CD4-positive, alpha-beta T cell treated with Interleukin-6 at 100 ng/mL for 8 hours (primary cell): Measurements from ENCODE around the gene MAN2A2.

ENCODE experiments used
- DNase-seq: peaks from one replicate; pipeline ENCODE4 v3.0.0-alpha.2; 2020; ENCODE audit warnings: mixed read lengths, low spot score

The MAN2A2 gene

GRCh38 chr15:90967206-90967605, 64.1 kb downstream of the MAN2A2 start:
- no peak for DNase-seq

DNA sequence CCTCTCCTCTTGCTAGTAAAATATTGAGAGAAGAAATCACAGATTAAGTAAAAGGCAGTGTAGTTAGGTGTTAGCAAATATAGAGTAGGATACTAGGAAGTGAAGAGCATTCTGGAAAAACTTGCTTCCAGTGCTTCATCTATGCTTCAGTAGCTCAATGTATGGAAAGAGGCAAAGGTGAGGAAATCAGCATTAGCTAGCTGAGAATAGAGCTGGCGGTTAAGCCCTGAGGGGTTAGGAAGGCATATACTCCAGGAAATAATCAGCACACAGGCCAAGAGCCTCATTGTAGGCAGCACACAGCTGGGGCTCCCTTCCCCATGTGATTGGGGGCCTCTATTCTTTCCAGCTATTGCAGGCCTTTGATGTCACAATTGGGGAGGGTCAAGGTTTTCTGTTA, 65.3 kb downstream of the MAN2A2 start:
- no peak for DNase-seq

GRCh38 chr15:90970274-90970673, 67.2 kb downstream of the MAN2A2 start:
- no peak for DNase-seq

DNA sequence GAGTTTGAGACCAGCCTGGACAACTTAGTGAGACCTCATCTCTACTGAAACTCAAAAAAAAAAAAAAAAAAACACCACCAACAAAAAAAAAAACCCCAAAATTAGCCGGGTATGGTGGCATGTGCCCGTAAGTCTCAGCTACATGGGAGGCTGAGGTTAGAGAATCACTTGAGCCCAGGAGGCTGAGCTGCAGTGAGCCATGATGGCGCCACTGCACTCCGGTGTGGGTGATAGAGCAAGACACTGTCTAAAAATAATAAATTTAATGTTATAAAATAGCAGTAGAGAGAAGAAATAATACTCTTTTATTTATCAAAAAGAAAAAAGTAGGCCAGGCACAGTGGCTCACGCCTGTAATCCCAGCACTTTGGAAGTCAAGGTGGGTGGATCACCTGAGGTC, 69.0 kb downstream of the MAN2A2 start:
- no peak for DNase-seq
